HFF-Myc (cell line): ENCODE results near the gene ATP11A.

ENCODE experiments used
- DNase-seq: peaks from one replicate; pipeline ENCODE4 v3.0.0-alpha.2; 2011; ENCODE audit warnings: low read depth; ENCODE audit errors: extremely low read depth
- H3K4me3 ChIP-seq: replicated peaks from 2 replicates; pipeline ENCODE4 v1.5.1; 2011; ENCODE audit warnings: low read depth, mild to moderate bottlenecking, control low read depth, low read length
- CTCF ChIP-seq: IDR thresholded peaks from 2 replicates; pipeline ENCODE4 v1.5.1; 2012; ENCODE audit warnings: mild to moderate bottlenecking, low read depth, low read length, control low read depth; ENCODE audit errors: missing control alignments

Gene ATP11A

GRCh38 chr13:112852392-112852791, 162.6 kb downstream of the ATP11A start:
- H3K4me3 ChIP-seq = no peak overlapping the region
- no peak for DNase-seq
- no peak for TF ChIP-seq CTCF

- DNase-seq = no peak
- TF ChIP-seq CTCF = no peak
- H3K4me3 ChIP-seq = no peak overlapping the region
These were observed 163.0 kb downstream of the ATP11A start for GRCh38 chr13:112852808-112853207.

- TF ChIP-seq CTCF = no peak
- DNase-seq = no peak
- H3K4me3 ChIP-seq = no peak overlapping the region
These were observed 164.5 kb downstream of the ATP11A start for GRCh38 chr13:112854321-112854720.

GRCh38 chr13:112855859-112856258, 166.0 kb downstream of the ATP11A start:
- TF ChIP-seq CTCF = no peak
- no peak overlapping the region for H3K4me3 ChIP-seq
- no peak for DNase-seq

- no peak for TF ChIP-seq CTCF
- H3K4me3 ChIP-seq = no peak overlapping the region
These were observed 168.2 kb downstream of the ATP11A start for GRCh38 chr13:112857914-112858490.

GRCh38 chr13:112859128-112859816, 169.4 kb downstream of the ATP11A start:
- DNase-seq = no peak
- no peak overlapping the region for H3K4me3 ChIP-seq

More at GRCh38 chr13:112857914-112858490, 168.2 kb downstream of the ATP11A start:
- DNase-seq = no peak

More at GRCh38 chr13:112859128-112859816, 169.4 kb downstream of the ATP11A start:
- no peak for TF ChIP-seq CTCF
